GM12878 (cell line): ENCODE data around the gene LCAT. TPM values are rescaled to one million over a fixed set of nuclear protein-coding genes. Genes with fewer than 3 reads are reported as not detected.
A peak's percentile ranks its signal among the peaks of the same experiment; 100 is the strongest.

Source experiments
- CEBPB ChIP-seq, 2 experiments: fragments of 150-350 bp in 1 of 2; IDR thresholded peaks; 2 replicates each; pipeline ENCODE4 v1.6.1; 2012 to 2014; ENCODE audit warnings: low read depth in 2 of 2, low read length in 2 of 2, borderline replicate concordance in 1 of 2, inconsistent platforms in 1 of 2
- LARP7 ChIP-seq: fragments of 450-650 bp; IDR thresholded peaks from 2 replicates; pipeline ENCODE4 v1.6.1; 2017; ENCODE audit warnings: mild to moderate bottlenecking
- NFYB ChIP-seq: IDR thresholded peaks from 2 replicates; pipeline ENCODE4 v1.6.1; 2011; ENCODE audit warnings: low read depth, mild to moderate bottlenecking, low read length, improper control_type of control experiment, moderate library complexity; ENCODE audit not compliant: insufficient read depth
- NKRF ChIP-seq: fragments of 450-650 bp; conservative IDR thresholded peaks from 2 replicates; pipeline ENCODE4 v1.6.1; 2017; ENCODE audit warnings: mild to moderate bottlenecking, moderate library complexity
- NR2C1 ChIP-seq: fragments of 450-650 bp; IDR thresholded peaks from 2 replicates; pipeline ENCODE4 v1.6.1; 2017; ENCODE audit warnings: antibody characterized with exemption, mild to moderate bottlenecking, moderate library complexity
- NR2F1 ChIP-seq: fragments of 450-650 bp; conservative IDR thresholded peaks from 2 replicates; pipeline ENCODE4 v1.6.1; 2017; ENCODE audit warnings: mild to moderate bottlenecking
- PAX5 ChIP-seq: IDR thresholded peaks from 2 replicates; pipeline ENCODE4 v1.6.1; 2011; ENCODE audit warnings: low read depth, low read length, borderline replicate concordance
- POLR2AphosphoS2 ChIP-seq: IDR thresholded peaks from 2 replicates; pipeline ENCODE4 v1.6.1; 2011; ENCODE audit warnings: low read depth, mild to moderate bottlenecking, low read length, improper control_type of control experiment, moderate library complexity
- RAD51 ChIP-seq: fragments of 450-650 bp; IDR thresholded peaks from 2 replicates; pipeline ENCODE4 v1.6.1; 2016; ENCODE audit warnings: moderate library complexity, mild to moderate bottlenecking, inconsistent platforms
- REST ChIP-seq: IDR thresholded peaks from 2 replicates; pipeline ENCODE4 v1.6.1; 2012; ENCODE audit warnings: mild to moderate bottlenecking, low read depth, low read length
- YY1 ChIP-seq: IDR thresholded peaks from 2 replicates; pipeline ENCODE4 v1.6.1; 2011; ENCODE audit warnings: low read depth, mild to moderate bottlenecking, low read length
- polyA plus RNA-seq, 11 experiments: library from polyadenylated mRNA; depleted of rRNA in 4 of 11; unstranded in 6 of 11; stranded (reverse) in 5 of 11; fragments of >200 nt; fragmentation: Nextera tagmentation in 4 of 11; fragmentation: Illumina TruSeq in 1 of 11; extraction: Ambion mirVana in 4 of 11; extraction: Trizol in 1 of 11; gene quantifications; 1 replicate in 1 of 11; 2 replicates in 10 of 11; pipeline versions ENCODE4 v1.2.1 to v1.2.3, GENCODE V29; 2011 to 2016; ENCODE audit warnings: inconsistent platforms in 2 of 11, missing spikeins in 2 of 11, low read depth in 1 of 11
- total RNA-seq, 4 experiments: library from RNA; depleted of rRNA in 3 of 4; stranded (reverse); fragments of >200 nt in 3 of 4; fragmentation: Illumina TruSeq in 1 of 4; extraction: Trizol in 1 of 4; gene quantifications; 2 replicates each; pipeline versions ENCODE4 v1.2.1 to v1.2.3, GENCODE V29; 2013 to 2021
- TF ChIP-seq, protein P1 (sequence below): fragments of 450-650 bp; IDR thresholded peaks from 2 replicates; pipeline ENCODE4 v1.6.1; 2017; ENCODE audit warnings: mild to moderate bottlenecking, moderate library complexity
- TF ChIP-seq, protein P2 (sequence below): fragments of 450-650 bp; IDR thresholded peaks from 2 replicates; pipeline ENCODE4 v1.6.1; 2017; ENCODE audit warnings: mild to moderate bottlenecking, moderate library complexity

LCAT gene
- total and polyA plus RNA-seq, 10 of the 15 experiments (the other 5 are each of a cell fraction or from before 2014, with no cell fraction given) = 0.61 to 11.7 (median 3.3) TPM

GRCh38 chr16:67892899-67893742 lies 50.8 kb downstream of the LCAT start, which contains the start of gene PSKH1 (continued):
- peak; percentile 90 for TF ChIP-seq NKRF
- TF ChIP-seq NR2F1 = peak; percentile 46; the same call in 1 of the 2 replicates
- TF ChIP-seq YY1 = peak; percentile 95
- no peak for TF ChIP-seq RAD51
- no peak for TF ChIP-seq CEBPB (IDR thresholded peaks at IDR 0.05; ENCODE audit: borderline replicate concordance in 1 of 2, low read depth in 2 of 2, low read length in 2 of 2)
- no peak for TF ChIP-seq POLR2AphosphoS2
- TF ChIP-seq, protein P1, sequence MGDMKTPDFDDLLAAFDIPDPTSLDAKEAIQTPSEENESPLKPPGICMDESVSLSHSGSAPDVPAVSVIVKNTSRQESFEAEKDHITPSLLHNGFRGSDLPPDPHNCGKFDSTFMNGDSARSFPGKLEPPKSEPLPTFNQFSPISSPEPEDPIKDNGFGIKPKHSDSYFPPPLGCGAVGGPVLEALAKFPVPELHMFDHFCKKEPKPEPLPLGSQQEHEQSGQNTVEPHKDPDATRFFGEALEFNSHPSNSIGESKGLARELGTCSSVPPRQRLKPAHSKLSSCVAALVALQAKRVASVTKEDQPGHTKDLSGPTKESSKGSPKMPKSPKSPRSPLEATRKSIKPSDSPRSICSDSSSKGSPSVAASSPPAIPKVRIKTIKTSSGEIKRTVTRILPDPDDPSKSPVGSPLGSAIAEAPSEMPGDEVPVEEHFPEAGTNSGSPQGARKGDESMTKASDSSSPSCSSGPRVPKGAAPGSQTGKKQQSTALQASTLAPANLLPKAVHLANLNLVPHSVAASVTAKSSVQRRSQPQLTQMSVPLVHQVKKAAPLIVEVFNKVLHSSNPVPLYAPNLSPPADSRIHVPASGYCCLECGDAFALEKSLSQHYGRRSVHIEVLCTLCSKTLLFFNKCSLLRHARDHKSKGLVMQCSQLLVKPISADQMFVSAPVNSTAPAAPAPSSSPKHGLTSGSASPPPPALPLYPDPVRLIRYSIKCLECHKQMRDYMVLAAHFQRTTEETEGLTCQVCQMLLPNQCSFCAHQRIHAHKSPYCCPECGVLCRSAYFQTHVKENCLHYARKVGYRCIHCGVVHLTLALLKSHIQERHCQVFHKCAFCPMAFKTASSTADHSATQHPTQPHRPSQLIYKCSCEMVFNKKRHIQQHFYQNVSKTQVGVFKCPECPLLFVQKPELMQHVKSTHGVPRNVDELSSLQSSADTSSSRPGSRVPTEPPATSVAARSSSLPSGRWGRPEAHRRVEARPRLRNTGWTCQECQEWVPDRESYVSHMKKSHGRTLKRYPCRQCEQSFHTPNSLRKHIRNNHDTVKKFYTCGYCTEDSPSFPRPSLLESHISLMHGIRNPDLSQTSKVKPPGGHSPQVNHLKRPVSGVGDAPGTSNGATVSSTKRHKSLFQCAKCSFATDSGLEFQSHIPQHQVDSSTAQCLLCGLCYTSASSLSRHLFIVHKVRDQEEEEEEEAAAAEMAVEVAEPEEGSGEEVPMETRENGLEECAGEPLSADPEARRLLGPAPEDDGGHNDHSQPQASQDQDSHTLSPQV = peak; percentile 15; the same call in 1 of the 2 replicates
- TF ChIP-seq PAX5 = no peak
- peak; percentile 45; the same call in 1 of the 2 replicates for TF ChIP-seq NFYB
- TF ChIP-seq REST = no peak
- TF ChIP-seq NR2C1 = peak; percentile 54
- TF ChIP-seq, protein P2, sequence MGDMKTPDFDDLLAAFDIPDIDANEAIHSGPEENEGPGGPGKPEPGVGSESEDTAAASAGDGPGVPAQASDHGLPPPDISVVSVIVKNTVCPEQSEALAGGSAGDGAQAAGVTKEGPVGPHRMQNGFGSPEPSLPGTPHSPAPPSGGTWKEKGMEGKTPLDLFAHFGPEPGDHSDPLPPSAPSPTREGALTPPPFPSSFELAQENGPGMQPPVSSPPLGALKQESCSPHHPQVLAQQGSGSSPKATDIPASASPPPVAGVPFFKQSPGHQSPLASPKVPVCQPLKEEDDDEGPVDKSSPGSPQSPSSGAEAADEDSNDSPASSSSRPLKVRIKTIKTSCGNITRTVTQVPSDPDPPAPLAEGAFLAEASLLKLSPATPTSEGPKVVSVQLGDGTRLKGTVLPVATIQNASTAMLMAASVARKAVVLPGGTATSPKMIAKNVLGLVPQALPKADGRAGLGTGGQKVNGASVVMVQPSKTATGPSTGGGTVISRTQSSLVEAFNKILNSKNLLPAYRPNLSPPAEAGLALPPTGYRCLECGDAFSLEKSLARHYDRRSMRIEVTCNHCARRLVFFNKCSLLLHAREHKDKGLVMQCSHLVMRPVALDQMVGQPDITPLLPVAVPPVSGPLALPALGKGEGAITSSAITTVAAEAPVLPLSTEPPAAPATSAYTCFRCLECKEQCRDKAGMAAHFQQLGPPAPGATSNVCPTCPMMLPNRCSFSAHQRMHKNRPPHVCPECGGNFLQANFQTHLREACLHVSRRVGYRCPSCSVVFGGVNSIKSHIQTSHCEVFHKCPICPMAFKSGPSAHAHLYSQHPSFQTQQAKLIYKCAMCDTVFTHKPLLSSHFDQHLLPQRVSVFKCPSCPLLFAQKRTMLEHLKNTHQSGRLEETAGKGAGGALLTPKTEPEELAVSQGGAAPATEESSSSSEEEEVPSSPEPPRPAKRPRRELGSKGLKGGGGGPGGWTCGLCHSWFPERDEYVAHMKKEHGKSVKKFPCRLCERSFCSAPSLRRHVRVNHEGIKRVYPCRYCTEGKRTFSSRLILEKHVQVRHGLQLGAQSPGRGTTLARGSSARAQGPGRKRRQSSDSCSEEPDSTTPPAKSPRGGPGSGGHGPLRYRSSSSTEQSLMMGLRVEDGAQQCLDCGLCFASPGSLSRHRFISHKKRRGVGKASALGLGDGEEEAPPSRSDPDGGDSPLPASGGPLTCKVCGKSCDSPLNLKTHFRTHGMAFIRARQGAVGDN = peak; percentile 56
- peak; percentile 93 for TF ChIP-seq LARP7
